Left forelimb (tissue), 1 donor: Measurements from ENCODE around the gene EPHA2.

Experiments
- DNase-seq: peaks from one replicate; pipeline ENCODE4 v3.0.0-alpha.2; 2018; ENCODE audit warnings: low spot score

Gene EPHA2

DNA sequence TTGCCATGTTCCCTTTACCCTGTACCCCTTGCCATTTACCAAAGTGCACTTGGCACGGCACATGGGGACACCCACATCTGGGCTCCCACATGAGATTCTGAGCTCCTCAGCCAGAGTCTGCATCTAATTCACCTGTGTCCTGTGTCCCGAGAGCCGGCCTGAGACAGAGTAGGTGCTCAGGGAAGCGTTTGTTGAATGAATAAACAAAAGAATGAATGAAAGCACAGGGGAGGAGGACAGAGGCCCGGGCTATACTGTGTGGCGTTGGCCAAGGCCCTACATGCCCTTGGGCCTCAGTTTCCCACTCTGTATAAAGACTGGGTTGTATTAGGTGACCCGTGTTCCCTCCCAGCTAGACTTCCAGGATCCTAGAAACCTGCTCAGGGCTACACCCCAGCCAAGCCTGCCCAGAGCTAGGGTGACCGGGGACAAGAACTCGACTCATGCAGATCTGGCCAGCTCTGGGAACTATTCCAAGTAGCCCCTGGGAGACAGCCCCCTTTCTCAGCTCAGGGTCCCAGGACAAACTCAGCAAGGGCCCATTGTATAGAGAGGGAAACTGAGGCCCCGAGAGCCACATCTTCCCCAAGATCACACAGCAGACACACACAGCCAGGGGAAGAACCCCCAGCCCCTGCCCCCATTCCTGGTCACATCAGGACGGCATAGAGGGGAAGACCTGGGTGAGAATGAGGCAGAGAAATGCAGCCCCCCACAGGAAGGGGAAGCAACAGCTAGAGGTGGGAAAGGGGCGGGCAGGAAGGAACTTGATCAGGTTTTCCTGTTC lies 6.0 kb downstream of the EPHA2 start:
- DNase-seq = no peak

DNA sequence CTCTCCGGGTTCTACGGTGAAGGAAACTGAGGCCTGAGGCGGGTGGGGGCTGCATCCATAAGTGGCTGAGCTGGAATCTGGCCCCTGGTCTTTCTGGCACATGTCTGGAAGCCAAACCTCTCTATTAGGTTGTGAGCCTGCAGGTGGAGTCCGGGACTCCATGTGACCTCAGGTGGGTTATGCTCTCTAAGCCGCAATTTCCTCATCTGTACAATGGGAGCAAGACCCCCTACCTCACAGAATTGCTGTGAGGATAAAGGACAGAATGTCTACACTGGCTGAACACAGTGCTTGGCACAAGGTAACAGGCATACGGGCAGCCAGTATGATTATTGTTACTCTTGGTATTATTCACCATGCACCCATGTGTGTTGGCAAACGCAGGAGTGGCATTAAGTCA lies 6.7 kb downstream of the EPHA2 start:
- DNase-seq = no peak

DNA sequence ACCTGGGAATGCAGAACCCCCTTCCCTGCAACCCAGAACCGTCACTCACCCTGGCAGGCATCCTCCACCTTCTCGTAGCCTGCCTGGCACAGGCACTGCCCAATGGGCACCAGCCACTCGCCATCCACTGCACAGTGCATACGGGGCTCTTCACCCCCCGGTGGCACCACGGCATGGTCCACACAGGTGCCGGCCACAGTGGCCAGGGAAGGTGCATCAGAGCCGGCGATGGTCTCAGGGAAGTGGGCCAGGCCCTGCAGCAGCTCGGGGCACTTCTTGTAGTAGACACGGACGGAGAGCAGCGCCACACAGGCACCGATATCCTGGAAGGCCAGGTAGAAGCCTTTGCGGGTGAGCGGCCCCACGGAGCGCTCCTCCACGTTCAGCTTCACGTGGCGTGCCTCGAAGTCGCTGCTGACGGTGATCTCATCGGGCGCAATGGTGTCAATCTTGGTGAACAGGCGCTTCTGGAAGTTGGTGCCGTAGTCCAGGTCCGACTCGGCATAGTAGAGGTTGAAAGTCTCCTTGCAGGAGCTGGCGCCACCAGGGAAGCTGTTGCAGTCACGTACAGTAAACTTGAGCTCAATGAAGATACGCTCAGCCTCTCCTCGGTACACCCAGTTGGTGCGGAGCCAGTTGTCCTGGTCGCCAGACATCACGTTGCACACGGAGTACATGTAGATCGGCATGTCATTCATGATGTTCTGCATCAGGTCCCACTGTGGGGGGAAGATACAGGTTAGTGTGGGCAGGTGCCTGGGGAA lies 7.4 kb downstream of the EPHA2 start:
- DNase-seq = no peak

DNA sequence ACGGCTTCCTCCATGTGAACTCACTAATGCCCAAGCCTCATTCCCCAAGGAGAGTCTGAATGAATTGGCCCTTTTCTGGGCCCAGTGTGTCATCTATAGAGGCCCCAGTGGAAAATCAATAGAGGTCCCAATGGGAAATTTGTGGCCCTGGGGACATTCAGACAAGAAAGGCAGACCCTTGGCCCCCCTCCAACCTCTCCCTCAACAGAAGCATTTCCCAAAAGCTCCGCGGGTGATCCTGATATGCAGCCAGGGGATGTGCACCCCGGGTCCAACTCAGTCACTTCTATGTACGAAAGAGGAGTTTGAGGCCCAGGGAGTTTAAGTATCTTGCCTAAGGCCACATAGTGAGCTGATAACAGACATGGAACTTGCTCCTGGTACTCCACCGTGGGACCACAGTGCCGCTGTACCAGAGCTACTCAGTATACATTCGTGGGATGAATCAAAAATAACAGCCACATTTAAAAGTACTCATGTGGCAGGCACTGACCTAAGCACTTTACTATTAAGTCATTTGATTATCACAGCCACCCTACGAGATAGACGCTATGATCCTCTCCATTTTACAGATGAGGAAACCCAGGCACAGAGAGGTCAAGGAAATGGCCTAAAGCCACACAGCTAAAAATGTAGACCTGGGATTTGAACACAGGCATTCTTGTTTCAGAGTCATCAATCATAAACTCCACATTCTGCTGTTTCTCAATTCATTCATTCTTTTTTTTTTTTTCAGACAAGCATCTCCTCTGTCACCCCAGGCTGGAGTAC lies 8.5 kb downstream of the EPHA2 start:
- DNase-seq = no peak

DNA sequence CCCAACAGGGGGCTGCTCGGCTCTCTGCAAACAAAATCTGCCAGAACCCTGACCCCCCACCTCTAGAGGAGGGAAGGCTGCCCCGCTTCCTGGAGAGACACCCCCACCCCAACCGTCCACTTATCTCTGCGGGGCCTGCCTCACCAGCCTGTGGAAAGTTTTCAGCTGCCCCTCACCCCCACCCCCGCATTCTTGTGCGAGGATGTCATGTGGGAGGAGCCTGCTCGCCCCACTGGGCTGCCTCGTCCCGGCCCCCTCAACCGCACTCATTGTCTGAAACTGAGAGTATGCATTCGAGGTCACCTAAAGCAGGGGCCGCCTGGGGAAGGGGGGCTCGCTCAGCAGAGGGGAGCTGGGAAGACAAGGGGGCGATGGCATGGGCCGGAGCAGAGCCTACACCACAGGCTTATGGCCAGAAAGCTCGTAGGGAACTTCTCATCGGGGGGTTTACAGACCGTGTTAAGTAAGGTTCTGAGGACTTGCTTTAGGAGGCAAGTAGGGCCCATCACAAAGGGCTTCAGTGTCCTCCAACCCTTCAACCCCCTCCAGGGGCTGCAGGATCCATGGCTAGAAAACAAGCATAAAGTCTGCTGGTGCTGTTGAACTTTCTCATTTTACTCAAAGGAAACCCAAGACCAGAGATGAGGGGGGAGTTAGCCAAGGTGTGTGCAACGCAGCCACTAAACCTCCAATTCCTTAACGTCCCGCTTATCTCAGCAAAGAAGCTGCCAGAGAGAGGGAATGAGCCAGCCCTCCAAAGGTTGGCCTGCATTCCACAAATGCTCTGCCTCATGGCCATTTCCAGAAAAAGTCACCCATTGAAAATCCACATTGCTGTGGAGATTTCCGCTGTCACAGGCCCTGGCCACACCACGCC lies 9.4 kb downstream of the EPHA2 start:
- DNase-seq = peak; percentile 87

DNA sequence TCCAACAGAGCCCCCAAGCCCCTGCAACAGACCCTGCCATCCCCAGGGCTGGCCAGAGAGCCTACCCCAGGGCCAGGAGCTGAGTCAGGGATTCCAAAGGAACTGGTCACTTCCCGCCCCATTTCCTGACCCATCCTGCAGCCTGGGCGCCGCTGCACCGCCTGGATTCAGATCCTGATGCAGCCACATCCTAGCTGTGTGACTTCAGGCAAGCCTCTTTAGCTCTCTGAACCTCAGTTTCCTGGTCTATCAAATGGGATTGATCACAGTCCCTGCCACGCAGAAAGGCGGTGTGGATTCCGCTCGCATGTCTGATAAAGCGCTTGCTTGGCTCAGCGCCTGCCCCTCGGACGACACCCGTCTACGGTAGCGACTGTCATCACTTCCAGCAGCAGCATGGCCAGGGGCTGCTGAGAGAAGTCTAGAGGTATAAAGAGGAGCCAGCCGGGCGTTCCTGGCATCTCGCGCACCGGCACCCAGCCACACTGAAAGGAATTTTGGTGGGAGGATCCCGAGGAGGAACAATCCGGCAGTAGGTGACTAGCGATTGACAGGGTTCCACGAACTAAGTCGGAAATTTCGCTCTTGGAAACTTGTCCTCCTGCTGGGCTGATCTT lies 10.1 kb downstream of the EPHA2 start:
- DNase-seq = no peak

DNA sequence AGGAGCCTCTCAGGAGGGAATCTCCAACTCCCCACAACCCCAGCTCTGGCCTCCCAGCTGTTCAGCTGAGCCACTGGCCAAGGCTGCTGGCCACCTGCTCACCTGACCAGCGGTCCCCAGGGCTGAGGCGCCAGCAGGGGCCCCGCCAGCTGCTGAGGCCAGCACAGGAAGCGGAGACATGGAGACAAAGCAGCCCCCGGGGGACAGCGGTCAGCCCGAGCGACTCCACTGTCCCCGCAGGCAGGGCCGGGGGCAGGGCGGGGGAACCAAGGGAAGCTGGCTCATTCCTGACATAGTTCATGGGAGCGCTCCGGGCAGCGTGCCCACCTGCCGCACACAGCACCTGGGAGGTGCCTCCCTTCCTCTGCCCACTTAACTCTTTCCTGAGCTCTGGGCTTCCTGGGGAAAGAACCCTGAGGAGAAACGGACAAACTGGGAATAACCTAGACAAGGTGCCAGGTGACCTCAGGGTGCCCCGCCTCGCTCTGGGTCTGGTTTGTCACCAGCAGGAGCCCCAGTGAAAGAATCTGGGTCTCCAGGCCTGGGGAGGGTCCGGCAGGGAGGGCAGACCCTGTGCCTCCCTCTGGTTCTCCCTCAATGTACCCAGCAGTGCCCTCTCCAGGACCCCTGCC lies 10.7 kb downstream of the EPHA2 start:
- peak; percentile 76 for DNase-seq

DNA sequence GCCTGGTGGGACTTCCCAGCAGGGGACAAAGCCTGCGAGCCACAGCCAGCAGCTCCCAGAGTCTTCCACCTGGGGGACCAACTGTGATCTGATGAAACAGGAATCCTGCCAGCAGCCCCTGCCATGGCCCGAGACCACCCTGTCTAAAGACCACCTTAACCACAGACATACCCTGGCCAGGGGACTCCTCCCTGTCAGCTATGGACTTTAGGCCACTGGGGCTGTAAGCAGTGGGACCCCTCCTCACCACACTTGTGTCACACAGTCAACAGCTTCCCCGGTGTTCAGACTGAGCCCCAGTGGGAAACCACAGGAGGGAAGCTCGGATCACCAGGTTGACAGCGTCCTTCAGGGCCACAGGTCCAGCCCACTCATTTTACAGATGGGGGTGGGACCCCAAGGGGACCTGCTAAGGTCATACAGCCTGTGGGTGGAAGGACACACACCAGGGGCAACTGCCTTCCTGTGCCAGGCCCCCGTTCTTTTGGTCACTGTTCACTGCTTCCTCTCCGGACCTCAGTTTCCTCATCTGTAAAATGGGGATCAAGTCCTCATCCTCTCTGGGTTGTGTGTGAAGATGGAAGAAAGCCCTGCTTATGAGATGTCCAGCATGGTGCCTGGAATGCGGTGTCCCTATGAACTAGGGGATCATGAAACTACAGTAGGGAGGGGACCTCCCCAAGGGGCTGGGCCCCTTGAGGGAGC lies 11.4 kb downstream of the EPHA2 start:
- DNase-seq = no peak

DNA sequence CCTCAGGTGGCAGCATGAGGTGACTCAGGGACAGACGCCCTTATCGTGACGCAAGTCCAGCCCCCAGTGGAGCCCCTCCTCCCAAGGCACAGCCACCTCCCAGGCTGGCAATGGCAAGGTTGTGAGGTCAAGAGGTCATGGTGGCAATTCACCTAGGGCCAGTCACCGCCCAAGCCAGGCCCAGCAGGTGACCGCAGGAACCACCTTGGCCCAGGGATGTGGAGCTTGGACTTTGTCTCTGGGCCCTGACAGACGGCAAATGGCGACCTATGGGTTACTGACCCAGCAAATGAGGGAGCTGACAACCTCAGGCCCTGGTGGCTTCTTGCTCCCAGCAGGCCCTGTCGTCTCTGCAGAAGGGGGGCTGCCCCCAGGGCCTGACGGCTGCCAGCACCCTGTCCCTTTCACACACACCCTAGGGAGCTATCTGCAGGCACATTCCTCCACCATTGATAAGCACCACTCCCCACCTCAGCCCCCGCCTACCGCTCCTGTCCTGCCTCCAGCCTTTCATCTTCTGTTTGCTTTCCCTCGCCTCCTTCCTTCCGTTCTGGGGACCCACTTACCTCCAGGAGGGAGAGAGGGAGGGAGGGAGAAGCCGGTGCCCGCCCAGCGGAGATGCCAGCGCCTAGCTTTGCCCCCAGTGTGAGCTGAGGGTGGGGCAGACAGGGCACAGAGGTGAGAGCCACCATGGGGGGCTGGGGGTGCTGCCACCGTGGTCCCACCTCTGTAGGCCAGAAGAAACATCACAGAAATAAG lies 12.1 kb downstream of the EPHA2 start:
- no peak for DNase-seq

DNA sequence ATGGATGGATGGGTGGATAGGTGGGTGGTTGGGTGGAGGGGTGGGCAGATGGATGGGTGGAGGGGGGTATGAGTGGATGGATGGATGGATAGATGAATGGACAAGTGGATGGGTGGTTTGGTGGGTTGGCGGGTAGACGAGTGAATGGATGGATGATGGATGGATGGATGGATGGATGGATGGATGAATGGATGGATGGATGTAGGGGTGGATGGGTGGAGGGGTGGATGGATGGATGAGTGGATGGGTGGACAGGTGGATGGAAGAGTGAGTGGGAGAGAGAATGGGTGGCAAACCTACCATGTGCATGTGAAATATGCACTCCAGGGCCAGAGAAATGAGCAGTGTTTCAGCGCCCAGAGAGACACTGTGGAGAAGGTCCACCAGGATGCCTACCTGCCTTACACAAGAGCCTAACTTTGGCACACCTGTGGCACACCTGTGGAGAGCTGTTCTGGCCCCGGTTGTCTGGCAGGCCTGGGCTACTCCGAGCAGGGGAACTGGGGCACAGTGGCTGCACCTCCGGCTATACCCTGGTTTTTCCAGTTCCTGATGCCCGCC lies 12.8 kb downstream of the EPHA2 start:
- no peak for DNase-seq

DNA sequence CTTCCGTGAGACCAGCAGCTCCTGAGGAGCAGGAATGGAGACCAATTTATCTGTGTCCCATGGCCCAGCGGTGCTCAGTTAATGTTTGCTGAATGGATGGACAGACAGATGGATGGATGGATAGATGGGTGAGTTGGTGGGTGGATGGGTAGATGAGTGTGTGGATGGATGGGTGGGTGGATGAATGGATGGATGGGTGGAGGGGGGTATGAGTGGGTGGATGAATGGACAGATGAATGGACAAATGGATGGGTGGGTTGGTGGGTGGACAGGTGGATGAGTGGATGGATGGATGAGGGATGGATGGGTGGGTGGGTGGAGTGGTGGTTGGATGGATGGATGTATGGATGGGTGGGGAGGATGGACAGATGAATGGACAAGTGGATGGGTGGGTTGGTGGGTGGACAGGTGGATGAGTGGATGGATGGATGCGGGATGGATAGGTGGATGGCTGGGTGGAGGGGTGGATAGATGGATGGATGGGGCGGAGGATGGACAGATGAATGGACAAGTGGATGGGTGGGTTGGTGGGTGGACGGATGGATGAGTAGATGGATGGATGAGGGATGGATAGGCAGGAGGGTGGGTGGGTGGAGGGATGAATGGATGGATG lies 13.4 kb downstream of the EPHA2 start:
- no peak for DNase-seq

DNA sequence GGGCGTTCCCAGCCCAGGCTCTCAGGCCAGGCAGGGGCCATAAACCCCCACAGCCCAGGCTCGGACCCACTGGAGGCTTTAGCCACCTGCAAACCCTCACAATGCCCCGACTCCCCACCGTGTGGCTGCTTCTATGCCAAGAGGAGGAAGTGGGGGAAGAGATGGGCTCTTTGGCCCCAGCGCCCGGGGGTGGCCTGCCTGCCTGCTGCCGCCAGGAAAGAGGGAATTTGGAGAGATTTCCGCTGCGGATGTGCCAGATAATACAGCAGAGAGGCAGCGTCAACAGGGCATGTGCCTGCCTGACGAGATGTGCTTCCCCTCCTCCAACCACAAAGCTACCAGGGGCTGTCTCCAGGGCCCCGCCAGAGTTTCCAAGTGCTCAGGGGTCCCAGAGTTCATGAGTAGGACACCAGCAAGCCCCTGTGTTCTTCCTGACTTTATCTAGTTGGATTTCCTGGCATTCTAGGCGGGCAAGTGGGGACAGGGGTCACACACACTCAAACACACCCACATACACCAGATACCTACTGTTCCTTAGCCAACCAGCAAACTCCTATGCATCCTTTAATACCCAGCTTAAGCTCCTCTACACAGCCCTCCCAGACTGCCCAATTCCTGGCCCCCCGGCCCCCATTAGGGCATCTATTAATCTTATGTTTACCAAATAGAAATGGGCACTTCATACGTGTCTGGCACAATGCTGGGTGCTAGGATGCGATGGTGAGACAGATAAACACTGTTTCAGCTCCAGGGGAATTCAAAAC lies 14.1 kb downstream of the EPHA2 start:
- DNase-seq = no peak

DNA sequence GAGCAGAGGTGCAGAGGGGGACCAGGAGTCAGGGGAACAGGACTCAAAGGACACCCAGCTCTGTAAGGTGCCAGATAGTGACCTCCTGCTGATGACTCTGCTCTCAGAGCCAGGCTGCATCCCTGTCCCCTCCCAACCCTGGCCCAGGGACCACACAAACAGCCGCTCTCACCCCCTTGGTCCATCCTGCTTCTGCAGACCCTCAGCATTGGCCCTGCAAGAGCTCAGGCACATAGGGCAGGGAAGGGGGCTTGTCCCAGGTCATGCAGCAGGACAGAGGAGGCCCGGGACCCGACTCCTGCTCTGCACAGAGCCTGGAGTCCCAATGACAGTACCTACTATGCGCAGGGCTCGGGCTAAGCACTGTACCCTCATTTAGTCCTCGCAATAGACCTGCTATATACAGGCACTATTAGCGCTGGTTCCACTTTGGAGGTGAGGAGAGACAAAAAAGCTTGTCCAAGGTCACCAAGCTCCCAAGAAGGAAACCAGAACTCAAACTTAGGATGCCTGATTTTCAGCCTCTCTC lies 15.7 kb downstream of the EPHA2 start:
- no peak for DNase-seq

DNA sequence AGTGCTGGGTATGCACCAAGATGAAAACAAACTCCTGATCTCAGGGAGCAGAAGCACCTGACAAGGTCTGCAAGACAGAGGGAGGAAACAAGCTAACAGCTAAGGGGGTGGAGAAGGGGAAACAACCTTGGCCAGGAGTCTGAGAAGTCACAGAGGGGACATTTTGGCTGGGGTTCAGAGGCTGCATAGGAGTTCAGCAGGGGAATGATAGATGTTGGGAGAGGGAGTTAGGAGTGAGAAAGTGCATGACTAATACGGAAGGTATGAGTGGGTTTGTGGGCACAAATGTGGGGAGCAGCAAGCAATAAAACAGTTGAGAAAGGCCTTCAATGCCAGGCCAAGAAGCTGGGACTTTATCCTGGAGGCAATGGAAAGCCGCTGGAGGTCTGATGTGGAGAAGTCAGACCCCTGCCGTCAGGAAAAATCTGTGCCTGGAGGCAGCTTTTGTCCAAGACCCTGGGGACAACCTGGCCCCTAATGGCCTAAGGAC lies 16.4 kb downstream of the EPHA2 start:
- DNase-seq = no peak

DNA sequence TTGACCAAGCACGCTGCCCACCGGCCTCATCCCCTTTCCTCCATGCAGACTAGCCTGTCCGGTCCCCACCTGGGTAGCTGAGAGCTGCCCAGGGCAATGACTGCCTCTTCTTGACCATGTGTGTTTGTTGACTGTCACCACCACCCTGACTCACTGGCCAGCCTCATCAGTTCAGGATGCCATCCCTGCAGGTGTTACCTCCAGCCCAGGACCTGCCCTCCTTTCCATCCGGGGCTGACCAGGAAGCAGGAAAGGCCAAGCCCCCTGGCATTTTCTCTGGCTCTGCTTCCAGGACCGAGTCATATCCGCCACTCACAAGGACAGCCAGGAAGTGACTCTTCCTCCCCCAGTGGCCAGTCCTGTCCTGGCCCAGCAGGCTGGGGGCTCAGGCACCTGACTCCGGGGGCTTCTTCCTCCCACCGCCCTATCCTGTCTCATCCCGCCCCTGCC lies 17.1 kb downstream of the EPHA2 start:
- no peak for DNase-seq

DNA sequence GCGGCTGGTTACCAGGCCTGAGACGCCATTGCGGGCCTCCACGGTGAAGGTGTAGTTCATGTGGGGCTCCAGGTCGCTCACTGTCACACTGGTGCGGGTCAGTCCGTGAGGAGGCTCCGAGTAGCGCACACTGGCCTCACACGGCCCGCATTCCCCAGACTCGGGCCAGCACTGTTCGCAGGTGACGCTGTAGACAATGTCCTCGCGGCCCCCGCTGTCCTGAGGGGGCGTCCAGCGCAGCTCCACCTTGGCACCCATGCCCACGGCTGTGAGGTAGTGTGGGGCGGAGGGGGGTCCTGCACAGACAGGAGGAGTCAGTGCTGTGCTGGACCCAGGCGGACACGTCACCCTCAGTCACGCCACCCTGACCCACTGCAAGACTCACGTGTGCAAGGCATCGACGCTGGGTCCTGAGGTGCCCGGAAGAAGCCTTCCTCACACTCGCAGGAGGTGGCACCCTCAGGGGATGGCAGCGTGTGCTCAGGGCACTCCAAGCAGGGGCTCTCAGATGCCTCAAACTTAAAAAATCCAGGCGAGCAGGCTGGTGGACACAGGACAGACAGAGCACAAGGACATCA lies 17.9 kb downstream of the EPHA2 start:
- no peak for DNase-seq

DNA sequence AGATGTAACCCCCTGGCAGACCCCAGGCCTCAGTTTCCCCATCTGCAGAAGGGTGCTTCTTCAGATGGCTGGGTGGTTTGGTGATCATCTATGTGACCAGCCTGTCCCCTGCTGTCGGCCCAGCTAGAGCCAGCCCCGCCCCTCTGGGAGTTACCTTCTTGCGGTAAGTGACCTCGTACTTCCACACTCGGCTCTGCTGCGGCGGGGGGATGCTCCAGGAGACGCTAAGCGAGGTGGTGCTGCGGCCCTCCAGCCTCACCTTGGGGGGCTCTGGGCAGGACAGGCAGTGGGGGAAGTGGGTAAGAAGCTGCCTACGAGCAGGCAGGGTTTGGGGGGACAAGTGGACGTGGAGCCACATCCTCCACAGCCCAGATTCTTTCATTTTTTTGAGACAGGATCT lies 20.4 kb downstream of the EPHA2 start:
- DNase-seq = no peak
